T1000 (cell line): ENCODE results near the gene SLC2A8.

Experiments
- DNase-seq: peaks from one replicate; lab custom pipeline; 2025; ENCODE audit warnings: mixed read lengths; lab: John Stamatoyannopoulos, UW

SLC2A8 gene

DNA sequence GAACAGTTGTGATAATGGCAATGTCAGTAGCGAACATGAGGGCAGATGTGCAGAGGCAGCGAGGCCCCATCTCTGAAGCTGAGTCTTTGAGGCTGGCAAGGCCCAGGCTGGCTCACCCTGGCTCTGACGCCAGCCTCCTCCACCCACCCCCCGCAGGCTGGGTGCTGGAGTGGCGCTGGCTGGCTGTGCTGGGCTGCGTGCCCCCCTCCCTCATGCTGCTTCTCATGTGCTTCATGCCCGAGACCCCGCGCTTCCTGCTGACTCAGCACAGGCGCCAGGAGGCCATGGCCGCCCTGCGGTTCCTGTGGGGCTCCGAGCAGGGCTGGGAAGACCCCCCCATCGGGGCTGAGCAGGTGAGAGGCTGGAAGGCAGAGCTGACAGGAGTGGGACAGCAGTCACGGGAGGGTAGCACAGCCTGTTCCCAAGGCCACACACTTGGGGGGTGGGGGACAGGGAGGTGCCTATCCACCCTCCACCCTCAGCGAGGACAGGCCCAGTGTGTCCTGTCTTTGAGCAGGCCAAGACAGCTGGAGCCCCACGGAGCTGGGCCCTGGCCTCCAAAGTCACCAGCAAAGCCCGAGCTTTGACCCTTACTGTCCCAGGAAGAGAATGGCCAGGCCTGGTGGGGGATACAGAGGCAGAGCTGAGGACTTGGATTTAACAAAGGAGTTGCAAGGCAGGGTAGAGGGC, 5.6 kb downstream of the SLC2A8 start:
- no peak for DNase-seq

DNA sequence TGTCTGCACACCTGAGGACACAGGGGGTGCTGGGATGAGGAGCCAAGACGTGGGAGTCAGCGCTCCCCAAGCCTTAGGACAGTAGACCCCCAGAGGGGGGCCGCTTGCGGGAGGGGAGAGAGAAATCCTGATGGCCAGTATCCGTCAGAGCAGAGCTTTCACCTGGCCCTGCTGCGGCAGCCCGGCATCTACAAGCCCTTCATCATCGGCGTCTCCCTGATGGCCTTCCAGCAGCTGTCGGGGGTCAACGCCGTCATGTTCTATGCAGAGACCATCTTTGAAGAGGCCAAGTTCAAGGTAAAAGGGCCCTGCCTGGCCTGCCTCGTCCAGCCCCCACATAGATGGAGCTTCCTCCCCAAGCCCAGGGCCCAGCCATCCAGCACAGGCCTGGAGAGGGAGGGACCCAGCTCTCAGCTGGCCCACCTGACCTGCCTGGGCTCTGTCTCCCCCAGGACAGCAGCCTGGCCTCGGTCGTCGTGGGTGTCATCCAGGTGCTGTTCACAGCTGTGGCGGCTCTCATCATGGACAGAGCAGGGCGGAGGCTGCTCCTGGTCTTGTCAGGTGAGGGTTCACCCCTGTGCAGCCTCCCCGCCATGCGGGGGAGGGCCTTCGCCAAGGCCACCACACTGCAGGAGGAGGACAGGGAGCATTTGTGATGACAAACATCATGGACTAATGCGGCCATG, 6.7 kb downstream of the SLC2A8 start:
- no peak for DNase-seq

DNA sequence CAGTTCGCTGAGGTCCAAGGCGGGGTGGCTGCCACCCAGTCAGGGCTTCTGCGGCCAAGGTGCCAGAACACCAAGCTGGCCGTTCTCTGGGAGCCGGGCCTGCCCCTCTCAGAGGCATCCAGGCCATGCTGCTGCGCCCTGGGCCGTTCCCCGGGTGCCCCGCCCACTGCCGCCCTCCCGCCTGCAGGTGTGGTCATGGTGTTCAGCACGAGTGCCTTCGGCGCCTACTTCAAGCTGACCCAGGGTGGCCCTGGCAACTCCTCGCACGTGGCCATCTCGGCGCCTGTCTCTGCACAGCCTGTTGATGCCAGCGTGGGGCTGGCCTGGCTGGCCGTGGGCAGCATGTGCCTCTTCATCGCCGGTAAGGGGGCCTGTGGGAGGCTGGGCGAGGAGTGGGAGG, 7.7 kb downstream of the SLC2A8 start:
- DNase-seq: no peak

DNA sequence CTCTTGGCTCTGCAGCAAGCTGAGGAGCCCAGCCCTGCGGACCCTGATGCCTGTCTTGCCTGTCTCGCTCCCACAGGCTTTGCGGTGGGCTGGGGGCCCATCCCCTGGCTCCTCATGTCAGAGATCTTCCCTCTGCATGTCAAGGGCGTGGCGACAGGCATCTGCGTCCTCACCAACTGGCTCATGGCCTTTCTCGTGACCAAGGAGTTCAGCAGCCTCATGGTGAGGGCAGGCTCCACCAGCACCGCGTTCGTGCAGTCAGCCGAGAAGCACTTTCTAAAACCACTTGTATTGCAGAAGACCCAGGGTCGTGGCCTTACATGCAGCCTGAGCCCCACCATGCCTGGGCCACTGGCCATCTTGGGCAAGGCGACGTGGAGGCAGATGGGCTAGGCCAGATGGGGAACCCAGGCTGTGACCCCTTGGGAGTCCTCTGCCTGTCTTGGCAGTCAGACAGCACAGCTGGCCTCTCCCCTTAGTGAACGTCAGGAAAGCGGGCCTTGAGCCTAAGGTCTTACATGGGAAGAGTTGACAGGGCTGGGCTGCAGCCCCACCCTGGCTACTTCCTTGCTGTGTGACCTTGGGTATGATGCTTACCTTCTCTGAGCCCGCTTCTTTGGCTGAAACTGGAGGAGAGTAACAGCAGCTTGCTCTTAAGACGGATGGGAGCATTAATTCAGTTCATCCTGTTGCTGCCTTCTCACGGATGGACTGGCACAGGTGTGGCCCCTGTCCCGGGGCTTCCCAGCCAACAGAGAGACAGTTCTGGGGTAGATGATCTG, 8.6 kb downstream of the SLC2A8 start:
- DNase-seq: no peak

DNA sequence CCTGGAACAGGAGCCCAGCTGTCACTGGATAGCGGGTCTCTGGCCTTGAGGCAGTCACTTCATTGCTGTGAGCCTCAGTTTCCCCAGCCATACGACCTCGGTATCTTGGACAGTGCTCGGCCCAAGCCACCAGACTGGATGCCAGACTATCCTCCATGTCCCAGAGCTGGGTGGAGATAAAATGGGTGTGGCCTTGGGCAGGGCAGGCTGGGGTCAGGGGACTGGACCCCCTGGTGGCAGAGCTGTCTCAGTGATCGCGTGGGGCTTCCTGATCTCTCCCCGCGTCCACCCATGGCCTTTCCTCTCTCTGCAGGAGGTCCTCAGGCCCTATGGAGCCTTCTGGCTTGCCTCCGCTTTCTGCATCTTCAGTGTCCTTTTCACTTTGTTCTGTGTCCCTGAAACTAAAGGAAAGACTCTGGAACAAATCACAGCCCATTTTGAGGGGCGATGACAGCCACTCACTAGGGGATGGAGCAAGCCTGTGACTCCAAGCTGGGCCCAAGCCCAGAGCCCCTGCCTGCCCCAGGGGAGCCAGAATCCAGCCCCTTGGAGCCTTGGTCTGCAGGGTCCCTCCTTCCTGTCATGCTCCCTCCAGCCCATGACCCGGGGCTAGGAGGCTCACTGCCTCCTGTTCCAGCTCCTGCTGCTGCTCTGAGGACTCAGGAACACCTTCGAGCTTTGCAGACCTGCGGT, 10.0 kb downstream of the SLC2A8 start:
- no peak for DNase-seq

DNA sequence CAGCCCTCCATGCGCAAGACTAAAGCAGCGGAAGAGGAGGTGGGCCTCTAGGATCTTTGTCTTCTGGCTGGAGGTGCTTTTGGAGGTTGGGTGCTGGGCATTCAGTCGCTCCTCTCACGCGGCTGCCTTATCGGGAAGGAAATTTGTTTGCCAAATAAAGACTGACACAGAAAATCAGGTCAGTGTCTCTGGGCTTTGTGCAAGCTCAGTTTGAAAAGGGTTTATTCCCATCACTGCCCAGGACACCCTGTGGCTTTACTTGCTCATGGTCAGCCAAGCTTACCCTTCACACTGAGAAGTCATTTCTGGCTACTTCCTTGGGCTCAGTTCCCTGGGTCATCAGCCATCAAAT, 10.5 kb downstream of the SLC2A8 start:
- no peak for DNase-seq

DNA sequence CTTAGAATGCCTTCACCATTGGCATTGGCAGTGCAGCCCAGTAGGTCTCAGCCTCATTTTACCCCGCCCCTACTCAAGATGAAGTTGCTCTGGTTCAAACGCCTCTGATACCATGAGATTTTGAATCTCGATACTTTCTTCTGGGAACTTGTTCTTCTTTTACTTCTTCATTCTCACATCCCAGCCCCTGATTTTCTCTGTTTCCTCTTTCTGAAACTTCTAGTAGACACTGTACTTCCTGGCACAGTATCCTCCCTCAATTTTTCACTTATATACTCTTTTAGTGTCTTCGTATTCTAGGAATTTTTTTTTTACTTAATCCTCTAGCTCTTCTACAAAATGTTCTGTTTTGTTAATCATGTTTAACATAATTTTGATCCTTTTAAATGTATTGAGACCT, 14.2 kb downstream of the SLC2A8 start:
- no peak for DNase-seq

DNA sequence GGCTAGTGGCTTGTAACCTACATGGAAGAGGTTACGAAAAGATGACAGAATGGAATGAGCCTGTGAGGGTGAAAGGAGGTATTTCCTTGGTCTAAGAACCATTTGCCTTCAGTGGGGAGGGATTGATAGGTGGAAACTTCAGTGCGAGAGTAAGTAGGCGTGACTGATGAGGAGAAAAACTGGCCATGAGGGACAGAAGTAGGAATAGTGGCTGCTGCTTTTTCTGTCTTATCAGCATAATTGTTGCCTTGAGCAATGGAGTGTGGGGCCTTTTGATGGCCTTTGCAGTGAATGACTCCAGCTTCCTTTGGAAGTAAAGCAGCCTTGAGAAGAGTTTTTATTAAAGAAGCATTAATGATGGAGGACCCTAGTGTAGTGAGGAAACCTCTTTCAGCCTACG, 18.2 kb downstream of the SLC2A8 start:
- DNase-seq: no peak

DNA sequence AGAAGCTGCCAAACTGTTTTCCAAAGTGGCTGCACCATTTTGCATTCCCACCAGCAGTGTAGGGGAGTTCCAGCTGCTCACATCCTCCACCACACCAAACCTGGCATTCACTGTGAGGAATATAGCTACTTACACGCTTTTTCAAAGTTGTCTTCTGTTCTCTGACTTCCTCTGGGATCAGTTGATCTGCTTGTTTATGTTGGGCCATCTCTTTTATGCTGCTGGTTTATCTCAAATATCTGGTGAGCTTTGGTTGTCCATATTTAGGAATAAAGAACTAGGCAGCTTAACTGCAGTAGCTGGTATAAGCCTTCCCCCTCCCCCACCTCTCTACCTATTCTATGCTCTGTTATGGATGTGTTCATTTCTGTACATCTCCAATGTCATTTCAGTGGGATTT, 18.7 kb downstream of the SLC2A8 start:
- DNase-seq: no peak

DNA sequence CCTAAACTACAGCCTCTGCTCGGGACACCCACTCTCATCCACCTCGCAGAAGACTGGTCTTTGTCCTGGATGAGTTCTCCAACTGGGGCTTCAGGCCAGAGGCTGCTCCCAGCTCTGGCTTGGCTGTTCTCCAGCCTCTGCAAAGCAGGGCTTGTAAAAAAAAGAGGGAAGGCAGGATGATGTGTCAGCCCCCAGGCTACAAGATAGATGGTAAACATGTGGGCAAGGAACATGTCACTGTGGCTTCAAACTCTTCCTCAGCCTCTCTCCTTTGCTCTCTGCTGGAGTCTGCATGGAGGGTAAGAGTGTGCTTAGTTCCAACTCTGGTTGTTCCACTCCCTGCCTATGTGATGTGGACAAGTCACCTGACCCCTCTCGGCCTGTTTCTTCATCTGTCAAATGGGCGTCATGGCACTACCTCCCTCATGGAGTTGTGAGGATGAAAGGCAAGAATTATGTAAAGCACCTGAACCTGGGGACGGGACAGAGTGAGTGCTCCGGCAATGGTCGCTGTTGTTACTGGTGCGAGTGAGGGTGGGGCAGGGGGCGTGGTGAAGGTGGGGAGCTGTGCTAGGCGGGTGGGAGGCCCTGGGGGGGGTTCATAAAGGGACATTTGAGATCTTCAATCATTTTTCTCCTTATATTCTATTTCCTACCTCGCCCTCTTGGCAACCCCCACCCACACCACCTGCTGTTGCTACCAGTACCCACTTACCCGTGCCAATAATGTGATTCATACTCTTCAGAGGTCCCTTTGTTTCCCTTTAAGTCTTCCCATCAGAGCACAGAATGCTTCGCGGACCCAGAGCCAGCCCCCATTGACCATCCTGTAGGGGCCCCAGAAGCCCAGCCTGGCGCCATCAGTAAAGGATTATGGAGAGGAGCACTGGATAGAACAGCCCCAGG, 20.4 kb downstream of the SLC2A8 start:
- DNase-seq: peak; percentile 86

DNA sequence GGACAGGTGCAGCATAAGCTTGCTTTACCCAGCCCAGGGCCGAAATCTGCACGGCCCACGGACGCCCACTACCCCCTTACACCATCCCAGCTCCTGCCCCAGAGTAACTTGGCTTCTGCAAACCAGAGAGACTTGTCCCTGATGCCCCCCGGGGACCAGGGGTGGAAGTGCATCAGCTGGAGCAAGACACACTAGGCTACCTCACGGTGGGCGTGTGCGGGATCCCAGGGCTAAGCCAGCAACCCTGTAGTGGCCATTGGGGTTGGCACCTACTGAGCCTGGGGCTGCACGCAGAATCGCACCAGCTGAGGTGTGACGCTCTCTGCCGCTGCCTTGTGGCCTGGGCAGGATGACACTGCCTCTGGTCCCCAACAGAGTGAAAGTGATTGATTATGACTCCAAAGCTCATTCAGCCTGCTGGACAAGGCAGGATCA, 21.1 kb downstream of the SLC2A8 start:
- DNase-seq: no peak

DNA sequence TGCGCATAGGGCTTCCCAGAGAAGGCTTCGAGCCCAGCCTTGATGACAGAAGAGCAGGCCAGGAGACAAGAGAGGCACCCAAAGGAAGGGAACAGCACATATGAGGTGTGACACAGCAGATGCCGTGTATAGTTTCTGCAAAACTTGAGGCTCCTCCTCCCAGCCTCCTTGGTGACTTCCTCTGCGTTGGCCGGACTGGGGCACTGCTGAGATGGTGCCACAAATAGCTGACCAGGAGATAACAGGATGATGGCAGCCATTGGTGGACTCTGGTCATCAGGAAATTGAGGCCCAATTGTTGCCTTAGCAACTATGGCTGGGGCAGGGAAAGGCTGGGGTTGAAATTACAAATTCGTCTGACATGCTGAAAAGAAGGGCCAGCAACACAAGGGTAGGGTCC, 22.4 kb downstream of the SLC2A8 start:
- no peak for DNase-seq

DNA sequence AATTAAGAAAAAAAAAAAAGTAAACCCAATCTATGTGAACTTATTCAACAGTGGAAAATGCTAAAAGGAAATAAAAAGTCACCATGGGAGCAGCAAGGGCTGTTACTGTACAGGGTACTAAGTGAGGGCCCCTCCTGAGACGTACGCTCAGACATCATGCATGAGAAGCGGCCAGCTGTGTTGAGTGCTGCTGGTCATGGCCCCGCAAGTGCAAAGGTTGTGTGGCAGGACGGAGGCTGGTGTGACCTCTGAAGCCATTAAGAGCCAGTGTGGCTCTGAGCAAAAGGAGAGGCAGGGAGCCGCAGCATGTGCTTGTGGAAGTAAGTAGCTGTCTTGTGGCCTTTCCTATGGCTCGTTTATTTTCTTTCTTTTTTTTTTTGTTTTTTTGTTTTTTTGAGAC, 24.1 kb downstream of the SLC2A8 start:
- DNase-seq: no peak

DNA sequence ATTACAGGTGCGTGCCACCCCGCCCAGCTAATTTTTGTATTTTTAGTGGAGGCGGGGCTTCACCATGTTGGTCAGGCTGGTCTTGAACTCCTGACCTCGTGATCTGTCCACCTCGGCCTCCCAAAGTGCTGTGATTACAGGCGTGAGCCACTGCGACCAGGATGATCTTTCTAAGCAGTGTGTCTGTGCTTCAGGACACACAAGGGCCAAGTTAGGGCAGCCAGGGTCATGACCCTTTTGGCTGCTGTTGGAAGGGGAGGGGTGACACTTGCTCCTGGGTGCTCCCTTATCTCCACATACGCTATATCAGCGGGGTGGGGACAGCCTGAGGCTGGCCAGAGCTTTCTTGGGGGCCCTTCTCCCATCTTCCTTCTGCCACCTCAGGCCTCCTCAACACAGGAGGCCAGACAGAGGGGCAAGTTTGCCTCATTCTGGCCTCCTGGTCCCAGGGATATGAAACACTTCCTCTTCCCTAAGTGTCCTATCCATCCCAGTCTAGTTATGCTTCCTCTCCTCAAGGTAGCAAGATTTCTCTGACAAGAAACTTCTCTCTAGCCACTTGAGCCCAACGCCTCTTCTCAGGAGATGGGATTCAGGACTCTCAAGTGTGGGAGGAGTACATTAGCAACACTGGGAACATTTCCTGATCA, 25.3 kb downstream of the SLC2A8 start:
- no peak for DNase-seq

DNA sequence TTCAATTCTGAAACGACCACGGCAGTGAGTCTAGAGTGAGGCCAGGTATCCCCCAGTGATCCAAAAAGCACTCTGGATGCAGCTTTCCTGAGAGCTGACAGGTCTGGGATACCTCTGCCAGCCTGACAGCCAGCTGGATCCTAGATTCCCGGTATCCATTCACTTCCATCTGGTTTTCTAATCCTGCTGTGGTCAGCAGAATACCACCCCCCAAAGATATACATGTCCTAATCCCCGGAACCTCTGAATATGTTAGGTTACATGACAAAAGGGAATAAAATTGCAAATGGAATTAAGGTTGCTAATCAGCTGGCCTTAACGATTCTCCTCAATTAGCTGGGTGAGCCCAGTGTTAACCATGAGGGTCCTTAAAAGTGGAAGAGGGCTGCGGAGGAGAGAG, 25.8 kb downstream of the SLC2A8 start:
- DNase-seq: no peak

DNA sequence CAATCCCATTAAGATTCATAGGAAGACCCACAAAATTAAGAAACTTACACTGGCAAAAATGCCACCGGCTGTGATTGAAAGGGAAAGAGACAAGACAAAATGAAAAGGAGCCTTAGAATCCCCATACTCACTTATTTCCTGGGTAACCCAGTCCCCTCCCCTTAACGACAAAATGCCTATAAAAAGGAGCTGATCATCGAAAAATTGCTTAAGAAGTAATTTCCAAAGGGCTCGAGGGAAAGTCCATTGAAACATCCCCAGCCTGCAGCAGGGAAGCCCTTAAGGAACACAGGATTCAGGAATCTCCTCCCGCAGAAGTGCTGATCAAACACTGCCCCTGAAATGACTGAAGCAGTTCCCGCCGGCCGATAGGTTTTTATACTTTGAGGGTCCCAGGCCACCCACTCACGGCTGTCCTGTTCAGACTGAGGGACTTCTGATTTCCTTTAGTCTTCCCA, 26.5 kb downstream of the SLC2A8 start:
- DNase-seq: no peak

DNA sequence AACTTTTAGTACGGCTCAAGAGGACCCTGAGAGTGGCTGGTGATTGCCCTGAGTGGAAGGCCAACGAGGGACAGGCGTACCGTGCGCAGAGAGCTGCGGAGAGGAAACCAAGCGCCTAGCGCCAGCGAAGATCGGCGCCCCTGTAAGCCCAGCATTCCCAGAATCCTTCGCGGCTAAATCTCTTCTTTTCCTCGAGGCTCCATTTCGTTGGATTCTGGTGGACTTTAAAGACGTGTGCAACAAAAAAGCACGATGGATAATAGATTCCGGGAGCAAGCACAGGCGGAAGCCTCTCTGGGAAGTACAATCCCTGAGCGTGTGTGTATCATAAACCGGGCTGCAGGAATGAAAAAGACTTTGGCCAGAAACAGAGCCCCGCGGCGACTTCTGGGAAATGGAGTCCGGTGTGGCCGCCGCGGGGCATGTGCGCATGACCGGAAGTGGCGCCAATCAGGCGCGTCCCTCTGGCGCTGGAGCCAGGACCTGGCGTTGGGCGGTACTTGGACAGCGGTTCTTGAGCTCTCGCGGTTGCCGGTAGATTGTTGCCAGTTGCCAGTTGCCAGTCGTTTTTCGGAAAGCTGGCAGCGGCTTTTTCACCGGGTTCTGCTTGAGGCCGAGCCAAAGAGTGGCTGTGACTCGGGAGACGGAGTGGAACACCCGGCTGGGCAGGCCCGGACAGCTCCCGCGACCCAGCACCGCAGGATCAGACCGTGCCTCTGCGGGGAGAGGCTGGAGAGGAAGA, 27.1 kb downstream of the SLC2A8 start, which contains the start of gene ZNF79:
Gene ZNF79 (plus strand): TSS at position 449 of the 742 bp plus-strand sequence. CDS start 406 bp downstream, outside the sequence.
- peak; percentile 86 for DNase-seq

DNA sequence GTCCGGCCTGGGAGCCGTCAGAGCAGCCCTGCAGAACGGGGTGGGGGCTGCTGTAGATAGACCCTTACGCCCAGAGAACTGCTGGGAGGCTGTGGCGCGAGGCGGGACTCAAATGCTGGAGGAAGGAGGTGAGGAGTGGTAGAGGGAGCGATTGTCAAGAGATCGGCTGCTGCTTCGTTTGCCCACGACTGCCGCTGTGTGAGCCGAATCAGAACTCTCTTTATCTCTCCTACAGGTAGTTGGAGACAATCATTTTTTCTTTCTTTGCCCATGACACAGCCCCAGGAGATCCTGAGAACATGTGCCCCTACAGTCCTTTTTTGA, 27.7 kb downstream of the SLC2A8 start:
- no peak for DNase-seq

DNA sequence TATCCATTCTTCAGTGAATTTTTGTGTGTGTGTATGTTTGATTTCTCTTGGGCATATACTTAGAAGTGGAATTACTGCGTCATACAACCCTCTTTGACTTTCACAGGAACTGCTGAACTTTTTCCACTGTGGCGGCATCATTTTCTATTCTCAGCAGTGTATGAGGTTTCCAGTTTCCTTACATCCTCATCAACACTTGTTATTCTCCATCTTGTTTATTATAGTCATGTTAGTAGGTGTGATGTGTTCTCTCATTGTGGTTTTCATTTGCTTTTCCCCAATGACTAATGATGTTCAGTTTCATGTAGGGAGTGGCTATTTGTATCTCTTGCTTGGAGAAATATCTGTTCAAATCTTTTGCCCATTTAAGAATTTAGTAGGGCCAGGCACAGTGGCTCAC, 29.8 kb downstream of the SLC2A8 start:
- no peak for DNase-seq

DNA sequence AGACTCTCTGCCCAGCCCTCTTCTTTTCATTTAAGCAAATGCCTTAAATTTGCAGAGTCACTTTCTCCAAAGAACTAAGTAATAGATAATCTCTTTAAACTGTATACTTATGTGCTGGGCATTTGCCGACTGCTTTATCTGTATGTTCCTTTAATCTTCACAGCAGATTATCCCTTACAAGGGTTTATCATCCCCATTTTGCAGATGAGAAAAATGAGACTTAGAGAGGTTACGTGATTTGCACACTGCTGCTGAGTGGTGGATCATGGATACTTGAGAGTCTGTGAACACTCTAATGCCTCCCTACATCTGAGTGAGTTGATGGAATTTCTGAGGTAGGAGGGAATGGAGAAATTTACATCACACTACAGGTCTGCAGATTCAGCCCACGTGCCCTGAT, 31.4 kb downstream of the SLC2A8 start:
- DNase-seq: no peak
